ENCODE measurements around the gene TRA2B. TPM values are rescaled to one million over a fixed set of nuclear protein-coding genes. Genes with fewer than 3 reads are reported as not detected.

TRA2B gene
- total RNA-seq, 1 experiment from 2014 or later, result 172 TPM

- peaks cover 3 to 14% of the 10 kb centered on the region in 2 experiments; a peak in 3 of 4 replicates for H3K4me1 ChIP-seq (ENCODE audit: control insufficient read depth in 1 of 2, insufficient read depth in 2 of 2, low read length in 2 of 2)
- DNase-seq (ENCODE audit: low read depth, low spot score), result peak; percentile 70
- ChIA-PET RAD21 (ENCODE audit: low non-redundant PET in 1 of 2, low total read pairs in 2 of 2, uncharacterized antibody in 2 of 2, unreplicated experiment in 2 of 2) (interaction anchor here in 1 of 2 experiments (1.3 kb wide), 1 partner anchor 170 kb away, joined by 4 read pairs; no protein-coding TSS in a partner anchor), POLR2A (no interaction called here), CTCF (interaction anchor here (0.6 to 2.2 kb wide), 2 partner anchors 79 to 240 kb away, joined by 3 to 8 read pairs; no protein-coding TSS in a partner anchor)
- no peaks in the 10 kb centered on the region for H4K20me1 ChIP-seq (ENCODE audit: insufficient read depth)
- BruUV-seq (replicated peaks), result no TSS peak
- peak overlapping the region; percentile 52 for H3K4me2 ChIP-seq (ENCODE audit: low read length)
- 0 out of 2 replicates have a peak overlapping the region, but pooled peaks have one; percentile 0 for H3K9ac ChIP-seq (ENCODE audit: low read length)
- H3K27me3 ChIP-seq (ENCODE audit: insufficient read depth, low read length), result no peaks in the 10 kb centered on the region
- peak overlapping the region; percentile 28; the same call in 1 of the 2 replicates for H3K27ac ChIP-seq (ENCODE audit: low read depth, low read length)
- H3K9me3 ChIP-seq (ENCODE audit: control insufficient read depth in 1 of 2, insufficient read depth in 1 of 2, low read depth in 1 of 2, low read length in 2 of 2), result no peaks in the 10 kb centered on the region
- ATAC-seq, result peak; percentile 99
- H3K36me3 ChIP-seq (ENCODE audit: control insufficient read depth in 1 of 2, insufficient read depth in 2 of 2, low read length in 2 of 2), result no peaks in the 10 kb centered on the region
- 0 out of 4 replicates have a peak overlapping the region, but pooled peaks of 1 of the 2 experiments have one; percentile 1 for H3K4me3 ChIP-seq (replicated peaks in 1 of 2; ENCODE audit: low read depth in 1 of 2, low read length in 2 of 2)
- no peaks in the 10 kb centered on the region for H3K9me2 ChIP-seq (ENCODE audit: insufficient read depth)
- peak overlapping the region; percentile 5 for H2AFZ ChIP-seq (ENCODE audit: low read depth, low read length, poor library complexity, severe bottlenecking)
- no peaks in the 10 kb centered on the region for H3K79me2 ChIP-seq (ENCODE audit: insufficient read depth, low read length)
- intact Hi-C loops (cut with micrococcal nuclease), result no loop called here
- no peak for TF ChIP-seq EGR1 (IDR thresholded peaks at IDR 0.05; ENCODE audit: low read depth)
- peak; percentile 90 for TF ChIP-seq JUND (IDR thresholded peaks at IDR 0.05)
- TF ChIP-seq RAD21 (IDR thresholded peaks at IDR 0.05; ENCODE audit: low read depth), result no peak; the same call in 1 of the 2 replicates
- no peak for TF ChIP-seq EZH2phosphoT487 (IDR thresholded peaks at IDR 0.05; ENCODE audit: borderline replicate concordance)
- no peak for TF ChIP-seq ATF3 (IDR thresholded peaks at IDR 0.05)
- peak; percentile 74 for TF ChIP-seq SP1 (IDR thresholded peaks at IDR 0.05; ENCODE audit: low read depth)
- TF ChIP-seq YY1 (IDR thresholded peaks at IDR 0.05; ENCODE audit: extremely low read depth, insufficient replicate concordance, low read depth, low read length), result peak; percentile 73
- peak; percentile 27; the same call in 1 of the 2 replicates for TF ChIP-seq SRF (IDR thresholded peaks at IDR 0.05; ENCODE audit: low read depth)
- peak; percentile 52; the same call in 1 of the 2 replicates for TF ChIP-seq POLR2AphosphoS5 (IDR thresholded peaks at IDR 0.05; ENCODE audit: low read depth, low read length)
- no peak for TF ChIP-seq EZH2 (IDR thresholded peaks at IDR 0.05)
- no peak for TF ChIP-seq CTCF (IDR thresholded peaks at IDR 0.05 in 2 of 3, conservative IDR thresholded peaks at IDR 0.05 in 1 of 3; ENCODE audit: borderline replicate concordance in 1 of 3, insufficient read depth in 1 of 3, low read depth in 2 of 3, low read length in 2 of 3)
- peak; percentile 86 for TF ChIP-seq FOSL1 (IDR thresholded peaks at IDR 0.05; ENCODE audit: low read depth)
- no peak for TF ChIP-seq REST (IDR thresholded peaks at IDR 0.05; ENCODE audit: low read depth)
- TF ChIP-seq POLR2A (IDR thresholded peaks at IDR 0.05; ENCODE audit: borderline replicate concordance, extremely low read depth, insufficient read depth, insufficient read length), result no peak
- no peak for TF ChIP-seq ZFX (IDR thresholded peaks at IDR 0.05)
- no peak for TF ChIP-seq TCF7L2 (IDR thresholded peaks at IDR 0.05; ENCODE audit: borderline replicate concordance, extremely low read depth, insufficient read depth, insufficient read length)
- peak; percentile 92 for TF ChIP-seq CBX3 (IDR thresholded peaks at IDR 0.05; ENCODE audit: low read depth)
- TF ChIP-seq ELF1 (IDR thresholded peaks at IDR 0.05; ENCODE audit: borderline replicate concordance, low read depth), result no peak
- no peak; the same call in 1 of the 2 replicates for TF ChIP-seq SIN3A (IDR thresholded peaks at IDR 0.05; ENCODE audit: low read depth)
- TF ChIP-seq ZBTB33 (IDR thresholded peaks at IDR 0.05; ENCODE audit: extremely low read depth, insufficient replicate concordance, low read length), result no peak
- TF ChIP-seq CEBPB (IDR thresholded peaks at IDR 0.05; ENCODE audit: low read depth), result 0 out of 2 replicates have a peak, but pooled peaks have one; percentile 16
Measured at GRCh38 chr3:185900228-185900627, 37.6 kb downstream of the TRA2B start.

Measured in HCT116 (cell line).